ENCODE results near the gene TMEM191B.
"Not testable (repeated sequence)": the region's sequence is repeated elsewhere in the genome, so short reads cannot be mapped to it uniquely, and the experiment has no call there.

DNA sequence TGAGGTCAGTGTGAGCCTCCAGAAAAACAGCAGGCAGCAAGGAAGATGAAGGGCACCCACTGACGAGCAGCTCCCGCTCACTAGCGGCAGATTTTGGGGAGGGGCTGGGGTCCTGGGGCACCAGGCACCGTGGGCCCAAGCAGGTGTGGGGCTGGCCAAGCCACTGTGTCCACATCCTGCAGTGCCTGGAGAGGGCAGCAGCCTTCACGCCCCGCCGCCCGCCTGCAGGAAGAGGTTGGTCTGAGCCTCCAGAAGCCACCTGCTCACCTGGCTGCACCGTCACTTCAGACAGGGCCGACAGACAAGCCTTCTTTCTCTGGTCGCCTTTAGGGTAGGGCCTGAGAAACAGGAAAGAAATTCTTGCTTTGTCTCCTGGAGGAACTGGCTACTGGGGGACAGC, 15.8 kb downstream of the TMEM191B start:
- TF ChIP-seq, protein P1, sequence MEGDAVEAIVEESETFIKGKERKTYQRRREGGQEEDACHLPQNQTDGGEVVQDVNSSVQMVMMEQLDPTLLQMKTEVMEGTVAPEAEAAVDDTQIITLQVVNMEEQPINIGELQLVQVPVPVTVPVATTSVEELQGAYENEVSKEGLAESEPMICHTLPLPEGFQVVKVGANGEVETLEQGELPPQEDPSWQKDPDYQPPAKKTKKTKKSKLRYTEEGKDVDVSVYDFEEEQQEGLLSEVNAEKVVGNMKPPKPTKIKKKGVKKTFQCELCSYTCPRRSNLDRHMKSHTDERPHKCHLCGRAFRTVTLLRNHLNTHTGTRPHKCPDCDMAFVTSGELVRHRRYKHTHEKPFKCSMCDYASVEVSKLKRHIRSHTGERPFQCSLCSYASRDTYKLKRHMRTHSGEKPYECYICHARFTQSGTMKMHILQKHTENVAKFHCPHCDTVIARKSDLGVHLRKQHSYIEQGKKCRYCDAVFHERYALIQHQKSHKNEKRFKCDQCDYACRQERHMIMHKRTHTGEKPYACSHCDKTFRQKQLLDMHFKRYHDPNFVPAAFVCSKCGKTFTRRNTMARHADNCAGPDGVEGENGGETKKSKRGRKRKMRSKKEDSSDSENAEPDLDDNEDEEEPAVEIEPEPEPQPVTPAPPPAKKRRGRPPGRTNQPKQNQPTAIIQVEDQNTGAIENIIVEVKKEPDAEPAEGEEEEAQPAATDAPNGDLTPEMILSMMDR (IDR thresholded peaks at IDR 0.05) = not testable (repeated sequence)
- TF ChIP-seq CBFB (CRISPR knock-in tag; IDR thresholded peaks at IDR 0.05; ENCODE audit: low read depth); NFYB (CRISPR knock-in tag; conservative IDR thresholded peaks at IDR 0.05; ENCODE audit: low read depth); SOX15 (CRISPR knock-in tag; IDR thresholded peaks at IDR 0.05); CREM (CRISPR knock-in tag; IDR thresholded peaks at IDR 0.05); TEAD1 (CRISPR knock-in tag; IDR thresholded peaks at IDR 0.05); ZNF396 (CRISPR knock-in tag; IDR thresholded peaks at IDR 0.05; ENCODE audit: borderline replicate concordance); JAZF1 (CRISPR knock-in tag; IDR thresholded peaks at IDR 0.05): not testable (repeated sequence)
- TF ChIP-seq, protein P2, sequence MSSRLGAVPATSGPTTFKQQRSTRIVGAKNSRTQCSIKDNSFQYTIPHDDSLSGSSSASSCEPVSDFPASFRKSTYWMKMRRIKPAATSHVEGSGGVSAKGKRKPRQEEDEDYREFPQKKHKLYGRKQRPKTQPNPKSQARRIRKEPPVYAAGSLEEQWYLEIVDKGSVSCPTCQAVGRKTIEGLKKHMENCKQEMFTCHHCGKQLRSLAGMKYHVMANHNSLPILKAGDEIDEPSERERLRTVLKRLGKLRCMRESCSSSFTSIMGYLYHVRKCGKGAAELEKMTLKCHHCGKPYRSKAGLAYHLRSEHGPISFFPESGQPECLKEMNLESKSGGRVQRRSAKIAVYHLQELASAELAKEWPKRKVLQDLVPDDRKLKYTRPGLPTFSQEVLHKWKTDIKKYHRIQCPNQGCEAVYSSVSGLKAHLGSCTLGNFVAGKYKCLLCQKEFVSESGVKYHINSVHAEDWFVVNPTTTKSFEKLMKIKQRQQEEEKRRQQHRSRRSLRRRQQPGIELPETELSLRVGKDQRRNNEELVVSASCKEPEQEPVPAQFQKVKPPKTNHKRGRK (CRISPR knock-in tag; IDR thresholded peaks at IDR 0.05; ENCODE audit: borderline replicate concordance) = not testable (repeated sequence)
- TF ChIP-seq, protein P3, sequence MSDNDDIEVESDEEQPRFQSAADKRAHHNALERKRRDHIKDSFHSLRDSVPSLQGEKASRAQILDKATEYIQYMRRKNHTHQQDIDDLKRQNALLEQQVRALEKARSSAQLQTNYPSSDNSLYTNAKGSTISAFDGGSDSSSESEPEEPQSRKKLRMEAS (CRISPR knock-in tag; IDR thresholded peaks at IDR 0.05) = not testable (repeated sequence)
- TF ChIP-seq, protein P4, sequence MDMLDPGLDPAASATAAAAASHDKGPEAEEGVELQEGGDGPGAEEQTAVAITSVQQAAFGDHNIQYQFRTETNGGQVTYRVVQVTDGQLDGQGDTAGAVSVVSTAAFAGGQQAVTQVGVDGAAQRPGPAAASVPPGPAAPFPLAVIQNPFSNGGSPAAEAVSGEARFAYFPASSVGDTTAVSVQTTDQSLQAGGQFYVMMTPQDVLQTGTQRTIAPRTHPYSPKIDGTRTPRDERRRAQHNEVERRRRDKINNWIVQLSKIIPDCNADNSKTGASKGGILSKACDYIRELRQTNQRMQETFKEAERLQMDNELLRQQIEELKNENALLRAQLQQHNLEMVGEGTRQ (CRISPR knock-in tag; IDR thresholded peaks at IDR 0.05) = not testable (repeated sequence)
